GM03348 (cell line): ENCODE results near the gene CRP.
"Not testable (repeated sequence)": the region's sequence is repeated elsewhere in the genome, so short reads cannot be mapped to it uniquely, and the experiment has no call there.

Experiments
- DNase-seq: peaks from one replicate; pipeline ENCODE4 v3.0.0; 2012; ENCODE audit warnings: low spot score

CRP gene

GRCh38 chr1:159699653-159700052 lies 14.7 kb downstream of the CRP start:
- DNase-seq = no peak

GRCh38 chr1:159699246-159699645 lies 15.1 kb downstream of the CRP start:
- DNase-seq = no peak

- no peak for DNase-seq
Measured at GRCh38 chr1:159687511-159687910, 26.9 kb downstream of the CRP start.

GRCh38 chr1:159686599-159687299 lies 27.6 kb downstream of the CRP start:
- no peak for DNase-seq

- DNase-seq = no peak
Measured at GRCh38 chr1:159678939-159679338, 35.5 kb downstream of the CRP start.

GRCh38 chr1:159675046-159675445 lies 39.3 kb downstream of the CRP start:
- DNase-seq = peak; percentile 16

- DNase-seq = not testable (repeated sequence)
Measured at GRCh38 chr1:159672390-159672789, 42.0 kb downstream of the CRP start.

GRCh38 chr1:159669338-159669737 lies 45.1 kb downstream of the CRP start:
- DNase-seq = no peak

GRCh38 chr1:159668739-159669138 lies 45.6 kb downstream of the CRP start:
- DNase-seq = no peak

GRCh38 chr1:159664247-159664646 lies 50.1 kb downstream of the CRP start:
- DNase-seq = no peak

GRCh38 chr1:159663552-159663951 lies 50.8 kb downstream of the CRP start:
- no peak for DNase-seq
